Heart left ventricle (tissue), 16 donors: ENCODE data around the gene ZBTB20. TPM values are rescaled to one million over a fixed set of nuclear protein-coding genes. Genes with fewer than 3 reads are reported as not detected.

Experiments used
- ATAC-seq, 4 donors: fragments of 200-7000 bp; cut with Tn5 transposase; one replicate each; pipeline ENCODE4 v1.9.1; 2020 to 2022; ENCODE audit warnings: moderate library complexity in 4 of 4, mild to moderate bottlenecking in 3 of 4, moderate number of reproducible peaks in 1 of 4
- DNase-seq, 5 donors: peaks; one replicate each; pipeline ENCODE4 v3.0.0-alpha.2; 2020
- H3K27ac ChIP-seq, 12 donors: fragments of 200-600 bp; sonication (generic) in 4 of 12; one replicate each; pipeline versions ENCODE4 v1.5.0 to v1.8.0; 2016 to 2022; ENCODE audit warnings: mild to moderate bottlenecking in 2 of 12
- H3K27me3 ChIP-seq, 9 donors: fragments of 200-600 bp; sonication (generic) in 2 of 9; one replicate each; pipeline versions ENCODE4 v1.5.1 to v1.8.0; 2016 to 2022; ENCODE audit warnings: mild to moderate bottlenecking in 3 of 9
- H3K36me3 ChIP-seq, 9 donors: fragments of 200-600 bp; sonication (generic) in 2 of 9; one replicate each; pipeline versions ENCODE4 v1.5.0 to v1.8.0; 2018 to 2022; ENCODE audit warnings: mild to moderate bottlenecking in 2 of 9
- H3K4me1 ChIP-seq, 12 donors: fragments of 200-600 bp; sonication (generic) in 4 of 12; one replicate each; pipeline versions ENCODE4 v1.5.0 to v1.8.0; 2016 to 2022; ENCODE audit warnings: mild to moderate bottlenecking in 3 of 12
- H3K4me3 ChIP-seq, 12 donors: fragments of 200-600 bp; sonication (generic) in 4 of 12; one replicate each; pipeline versions ENCODE4 v1.5.0 to v1.8.0; 2017 to 2022; ENCODE audit warnings: mild to moderate bottlenecking in 9 of 12, moderate library complexity in 4 of 12
- H3K9me3 ChIP-seq, 12 donors: fragments of 200-600 bp; sonication (generic) in 4 of 12; one replicate each; pipeline versions ENCODE4 v1.5.0 to v1.8.0; 2016 to 2022; ENCODE audit warnings: mild to moderate bottlenecking in 1 of 12
- POLR2A ChIP-seq, 2 donors: fragments of 450-650 bp; IDR thresholded peaks; one replicate each; pipeline ENCODE4 v1.6.1; 2017; ENCODE audit warnings: antibody characterized with exemption in 2 of 2, mild to moderate bottlenecking in 2 of 2, moderate library complexity in 2 of 2
- WGBS, 4 donors: extraction: QIAGEN DNeasy Blood & Tissue Kit in 2 of 4; methylation state at CpG; one replicate each; pipeline versions ENCODE4 v1.1.5 to v1.1.7; 2013 to 2018; 5-methylcytosine and 5-hydroxymethylcytosine counted together
- intact Hi-C, 10 donors: fragments of 100-400 bp; cut with DNase I; formaldehyde crosslinking; loops; one replicate each; pipeline versions ENCODE4 v1.11.1 to v1.14.2; 2022
- polyA plus RNA-seq, 2 donors: library from polyadenylated mRNA; stranded (reverse); fragments of 200-250 nt; gene quantifications; one replicate each; pipeline ENCODE4 v1.2.3, GENCODE V29; 2013
- total RNA-seq, 9 donors: library from RNA; depleted of rRNA in 2 of 9; stranded (reverse); fragments of >200 nt in 2 of 9; fragmentation: NEBNext Ultra II Directional in 3 of 9; extraction: Animal tissue kit (Norgen Biotek cat#: 25700) in 3 of 9; gene quantifications; one replicate each; pipeline versions ENCODE4 v1.1.0 to v1.2.4, GENCODE V29; 2016 to 2023
- TF ChIP-seq, protein P1 (sequence below), 12 donors: fragments of 200-600 bp; sonication (generic) in 4 of 12; IDR thresholded peaks; one replicate each; pipeline versions ENCODE4 v1.5.0 to v1.8.0; 2018 to 2022; ENCODE audit warnings: antibody characterized with exemption in 12 of 12, mild to moderate bottlenecking in 5 of 12
- donor health status: ischemic (EF 13 %, LVEDD 7.1; RV severe dilation, severe dysfunction).
- donor health status: healthy with polysubstance abuse.
- donor health status: DM: no; HTN: yes; CAD: no.
- donor health status: DM: no; HTN: no; CAD: no.
- donor health status: ischemic (EF 25% LVEDD 6.9; RV normal size, moderate dysfunction).
- donor health status: ischemic (EF 25% LVEDD 5.7; RV mildly dilated, moderate dysfunction).
- donor health status: healthy.
- donor health status: DM: yes; HTN: yes; CAD: no.
- donor health status: ischemic (EF 35%, LVEDD 5.7; RV mildly dilated, moderate dysfunction).
- donor health status: nonischemic (EF 11% LVEDD 7.7; RV severe dilation, severe dysfunction).
- donor health status: DM: yes; HTN: yes; CAD: no.
- donor health status: PGD.
- donor health status: ischemic (EF 29% LVEDD 5.4; RV normal size, mild dysfunction).
- donor health status: nonischemic (EF 23%, LVEDD 6.1; RV moderate dilation, normal function).

Gene ZBTB20
- total and polyA plus RNA-seq, 11 donors: 6.2 to 109 (median 77.3) TPM

DNA sequence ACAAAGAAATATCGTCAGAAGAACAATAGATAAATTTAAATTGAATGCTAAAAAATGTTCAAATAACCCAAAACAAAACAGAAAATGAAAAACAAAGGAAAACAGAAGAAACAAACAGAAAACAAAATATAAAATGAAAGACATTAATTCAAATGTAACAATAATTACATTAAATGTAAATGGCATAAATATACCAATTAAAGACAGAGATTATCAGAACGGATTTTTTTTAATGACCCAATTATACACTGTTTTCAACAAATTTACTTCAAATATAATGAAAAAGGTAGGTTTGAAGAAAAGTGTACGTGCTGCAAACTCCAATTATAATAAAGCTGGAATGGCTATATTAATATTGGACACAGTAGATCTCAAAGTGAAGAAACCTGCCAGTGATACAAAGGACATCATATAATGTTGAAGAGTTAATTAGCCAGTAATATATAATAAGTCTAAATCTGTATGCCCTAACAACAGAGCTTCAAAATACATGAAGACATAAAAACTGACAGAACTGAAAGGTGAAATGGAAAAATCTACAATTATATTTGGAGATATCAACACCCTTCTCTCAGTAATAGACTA is 193.8 kb downstream of the ZBTB20 start:
- no peak for TF ChIP-seq POLR2A (IDR thresholded peaks at IDR 0.05)
- TF ChIP-seq, protein P1, sequence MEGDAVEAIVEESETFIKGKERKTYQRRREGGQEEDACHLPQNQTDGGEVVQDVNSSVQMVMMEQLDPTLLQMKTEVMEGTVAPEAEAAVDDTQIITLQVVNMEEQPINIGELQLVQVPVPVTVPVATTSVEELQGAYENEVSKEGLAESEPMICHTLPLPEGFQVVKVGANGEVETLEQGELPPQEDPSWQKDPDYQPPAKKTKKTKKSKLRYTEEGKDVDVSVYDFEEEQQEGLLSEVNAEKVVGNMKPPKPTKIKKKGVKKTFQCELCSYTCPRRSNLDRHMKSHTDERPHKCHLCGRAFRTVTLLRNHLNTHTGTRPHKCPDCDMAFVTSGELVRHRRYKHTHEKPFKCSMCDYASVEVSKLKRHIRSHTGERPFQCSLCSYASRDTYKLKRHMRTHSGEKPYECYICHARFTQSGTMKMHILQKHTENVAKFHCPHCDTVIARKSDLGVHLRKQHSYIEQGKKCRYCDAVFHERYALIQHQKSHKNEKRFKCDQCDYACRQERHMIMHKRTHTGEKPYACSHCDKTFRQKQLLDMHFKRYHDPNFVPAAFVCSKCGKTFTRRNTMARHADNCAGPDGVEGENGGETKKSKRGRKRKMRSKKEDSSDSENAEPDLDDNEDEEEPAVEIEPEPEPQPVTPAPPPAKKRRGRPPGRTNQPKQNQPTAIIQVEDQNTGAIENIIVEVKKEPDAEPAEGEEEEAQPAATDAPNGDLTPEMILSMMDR (IDR thresholded peaks at IDR 0.05): no peak
- WGBS, 4 donors: 63 to 64% (median 63%) methylated on average over 3 of the region's 3 CpGs
- no peak for ATAC-seq
- H3K4me1 ChIP-seq: peaks cover 0 to 8% (median 0%) of the 10 kb centered on the region in 12 donors
- H3K36me3 ChIP-seq: peaks cover 0 to 12% (median 0%) of the 10 kb centered on the region in 9 donors
- H3K27me3 ChIP-seq: no peaks in the 10 kb centered on the region
- no peak overlapping the region for H3K27ac ChIP-seq
- intact Hi-C loops: no loop called here
- DNase-seq: no peak
- H3K9me3 ChIP-seq: peaks cover 0 to 52% (median 27%) of the 10 kb centered on the region in 12 donors
- H3K4me3 ChIP-seq: no peak overlapping the region

DNA sequence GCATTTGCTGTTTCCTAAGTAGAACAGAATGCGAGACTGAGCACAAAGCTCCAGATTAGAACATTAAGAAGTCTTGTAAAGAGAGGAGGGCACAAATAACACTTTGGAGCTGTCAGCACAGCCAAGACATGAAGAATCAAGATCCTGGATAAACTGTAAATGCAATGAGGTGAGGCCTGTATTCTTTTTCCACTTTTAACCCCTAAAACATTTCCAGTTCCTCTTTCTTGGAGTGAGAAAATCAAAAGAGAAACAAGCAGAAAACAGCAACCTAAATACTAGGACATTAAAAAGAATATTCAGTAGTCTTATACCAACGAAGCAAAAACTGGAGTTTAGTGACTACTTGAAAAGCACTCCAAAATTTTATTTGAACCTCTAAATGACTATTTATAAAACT is 204.3 kb downstream of the ZBTB20 start:
- no peak for ATAC-seq

DNA sequence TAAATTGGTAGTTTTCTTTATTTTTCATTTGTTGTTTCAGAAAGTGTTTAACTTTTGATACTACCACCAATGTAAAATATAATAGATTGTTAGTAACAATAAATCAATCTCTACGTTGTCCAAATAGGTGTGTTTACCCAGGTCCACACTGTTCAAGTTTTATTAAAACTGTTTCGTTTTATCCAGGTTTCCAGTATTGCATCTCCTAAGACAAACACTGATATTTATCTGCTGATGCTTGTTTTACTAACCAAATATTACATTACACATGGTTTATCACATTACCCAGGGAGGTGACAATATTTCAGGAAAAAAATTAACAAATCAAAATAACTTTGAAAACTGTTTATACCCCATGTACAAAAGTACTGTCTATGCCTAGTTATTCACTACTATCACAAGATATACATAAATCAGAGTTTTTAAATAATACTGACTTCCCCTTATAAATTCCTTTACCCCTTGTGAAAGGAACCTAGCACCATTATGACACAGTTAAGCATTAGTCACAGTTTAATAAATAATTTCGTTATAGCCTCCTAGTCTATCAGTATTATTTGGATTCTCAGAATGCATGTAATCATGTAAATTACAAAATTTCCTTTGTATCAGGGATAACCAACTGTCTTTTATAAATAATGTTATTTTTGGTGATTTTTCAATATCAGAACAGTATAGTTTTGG is 205.3 kb downstream of the ZBTB20 start:
- WGBS, 4 donors: 94 to 95% (median 95%) methylated on average over 3 of the region's 3 CpGs
- H3K27ac ChIP-seq: no peak overlapping the region
- no peak for DNase-seq
- H3K4me3 ChIP-seq: no peak overlapping the region
- no peaks in the 10 kb centered on the region for H3K27me3 ChIP-seq
- ATAC-seq: no peak
- intact Hi-C loops: no loop called here
- peaks cover 0 to 11% (median 0%) of the 10 kb centered on the region in 12 donors for H3K9me3 ChIP-seq
- TF ChIP-seq, protein P1 (IDR thresholded peaks at IDR 0.05): no peak
- no peak for TF ChIP-seq POLR2A (IDR thresholded peaks at IDR 0.05)
- peaks cover 0 to 9% (median 0%) of the 10 kb centered on the region in 12 donors for H3K4me1 ChIP-seq
- H3K36me3 ChIP-seq: no peaks in the 10 kb centered on the region

More for the DNA sequence above, 204.3 kb downstream of the ZBTB20 start:
- peaks cover 0 to 19% (median 0%) of the 10 kb centered on the region in 12 donors for H3K9me3 ChIP-seq
- no peak for TF ChIP-seq POLR2A (IDR thresholded peaks at IDR 0.05)
- TF ChIP-seq, protein P1 (IDR thresholded peaks at IDR 0.05): no peak
- no peaks in the 10 kb centered on the region for H3K36me3 ChIP-seq
- H3K4me1 ChIP-seq: peaks cover 0 to 9% (median 0%) of the 10 kb centered on the region in 12 donors
- DNase-seq: no peak
- no peak overlapping the region for H3K27ac ChIP-seq
- no peaks in the 10 kb centered on the region for H3K27me3 ChIP-seq
- H3K4me3 ChIP-seq: no peak overlapping the region
- intact Hi-C loops: no loop called here
- WGBS, 4 donors: 92 to 96% (median 94%) methylated on average over 2 of the region's 2 CpGs

- Histone ChIP-seq H3K36me3 (peaks cover 0 to 6% (median 0%) of the 10 kb centered on the region in 9 donors), H3K4me1 (peaks cover 0 to 9% (median 0%) of the 10 kb centered on the region in 12 donors), H3K9me3 (no peaks in the 10 kb centered on the region), H3K4me3 (no peak overlapping the region), H3K27me3 (no peaks in the 10 kb centered on the region), H3K27ac (no peak overlapping the region)
- intact Hi-C loops: no loop called here
- no peak for TF ChIP-seq POLR2A (IDR thresholded peaks at IDR 0.05)
- TF ChIP-seq, protein P1 (IDR thresholded peaks at IDR 0.05): no peak
- no peak for ATAC-seq
- no peak for DNase-seq
These were observed 207.2 kb downstream of the ZBTB20 start for GRCh38 chr3:114939920-114940319.
